Brain microvascular endothelial cell (primary cell): ENCODE data around the gene LASP1.
A peak's percentile ranks its signal among the peaks of the same experiment; 100 is the strongest.

Source experiments
- DNase-seq: peaks from one replicate; pipeline ENCODE4 v3.0.0-alpha.2; 2020
- H3K27ac ChIP-seq: fragments of 250-450 bp; sonication (Bioruptor Pico); 2 replicates; pipeline ENCODE4 v1.5.1; 2020; ENCODE audit warnings: mild to moderate bottlenecking, moderate library complexity
- H3K27me3 ChIP-seq: fragments of 250-450 bp; sonication (Bioruptor Pico); replicated peaks from 2 replicates; pipeline ENCODE4 v1.5.1; 2020; ENCODE audit warnings: mild to moderate bottlenecking
- H3K36me3 ChIP-seq: fragments of 250-450 bp; sonication (Bioruptor Pico); replicated peaks from 2 replicates; pipeline ENCODE4 v1.5.1; 2020; ENCODE audit warnings: mild to moderate bottlenecking
- H3K4me3 ChIP-seq: 2 replicates; pipeline ENCODE4 v1.5.1; 2011; ENCODE audit warnings: low read depth, mild to moderate bottlenecking, control low read depth, low read length, moderate library complexity
- in situ Hi-C: cut with HindIII; loops from 2 replicates; pipeline ENCODE4 v1.10.0; 2017; ENCODE audit warnings: low sequenced_read_pairs, low pct_ligation_motif_present
- TF ChIP-seq, protein P1 (sequence below): IDR thresholded peaks from 2 replicates; pipeline ENCODE4 v1.5.1; 2011; ENCODE audit warnings: low read depth, mild to moderate bottlenecking, moderate library complexity, low read length, control low read depth, inconsistent platforms; ENCODE audit errors: missing control alignments

The LASP1 gene

DNA sequence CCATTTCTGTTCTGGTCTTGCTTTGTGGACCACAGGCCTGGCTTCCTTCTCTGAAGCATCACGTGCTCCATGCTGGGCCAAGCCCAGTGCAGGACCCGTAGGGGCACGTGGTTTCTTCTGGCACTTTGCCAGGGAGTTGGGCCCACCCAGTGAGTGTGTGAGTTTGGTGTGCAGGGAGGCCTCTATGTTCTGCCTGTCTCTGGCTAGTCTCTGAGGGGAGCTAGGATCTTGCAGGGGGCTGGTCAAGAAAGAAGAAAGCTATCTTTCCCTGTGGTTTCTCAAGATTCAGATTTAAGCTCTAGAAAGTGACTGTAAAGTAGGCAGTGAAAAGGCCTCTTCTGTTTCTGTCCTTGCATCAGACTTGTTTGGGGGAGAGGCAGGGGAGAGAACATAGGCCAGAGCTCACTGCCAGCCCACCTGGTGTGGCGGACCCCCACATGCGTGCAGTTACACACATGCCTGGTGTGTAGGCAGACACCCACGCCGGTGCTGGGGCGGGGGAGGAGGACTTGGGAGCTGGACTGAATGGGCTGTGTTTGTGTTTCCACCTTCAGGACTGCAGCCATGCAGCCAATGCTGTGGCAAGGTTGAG, 11.8 kb downstream of the LASP1 start:
- Histone ChIP-seq H3K27me3 (no peaks in the 10 kb centered on the region), H3K27ac (no peak overlapping the region), H3K36me3 (peaks cover 56% of the 10 kb centered on the region), H3K4me3 (no peak overlapping the region)
- DNase-seq: peak; percentile 47
- in situ Hi-C loops: no loop called here
- TF ChIP-seq, protein P1, sequence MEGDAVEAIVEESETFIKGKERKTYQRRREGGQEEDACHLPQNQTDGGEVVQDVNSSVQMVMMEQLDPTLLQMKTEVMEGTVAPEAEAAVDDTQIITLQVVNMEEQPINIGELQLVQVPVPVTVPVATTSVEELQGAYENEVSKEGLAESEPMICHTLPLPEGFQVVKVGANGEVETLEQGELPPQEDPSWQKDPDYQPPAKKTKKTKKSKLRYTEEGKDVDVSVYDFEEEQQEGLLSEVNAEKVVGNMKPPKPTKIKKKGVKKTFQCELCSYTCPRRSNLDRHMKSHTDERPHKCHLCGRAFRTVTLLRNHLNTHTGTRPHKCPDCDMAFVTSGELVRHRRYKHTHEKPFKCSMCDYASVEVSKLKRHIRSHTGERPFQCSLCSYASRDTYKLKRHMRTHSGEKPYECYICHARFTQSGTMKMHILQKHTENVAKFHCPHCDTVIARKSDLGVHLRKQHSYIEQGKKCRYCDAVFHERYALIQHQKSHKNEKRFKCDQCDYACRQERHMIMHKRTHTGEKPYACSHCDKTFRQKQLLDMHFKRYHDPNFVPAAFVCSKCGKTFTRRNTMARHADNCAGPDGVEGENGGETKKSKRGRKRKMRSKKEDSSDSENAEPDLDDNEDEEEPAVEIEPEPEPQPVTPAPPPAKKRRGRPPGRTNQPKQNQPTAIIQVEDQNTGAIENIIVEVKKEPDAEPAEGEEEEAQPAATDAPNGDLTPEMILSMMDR: no peak

- DNase-seq: no peak
- no peaks in the 10 kb centered on the region for H3K27me3 ChIP-seq
- no peak overlapping the region for H3K4me3 ChIP-seq
- H3K27ac ChIP-seq: no peak overlapping the region
- peaks cover 65% of the 10 kb centered on the region for H3K36me3 ChIP-seq
- in situ Hi-C loops: no loop called here
- TF ChIP-seq, protein P1: no peak
Measured at GRCh38 chr17:38882870-38883269, 13.0 kb downstream of the LASP1 start.

DNA sequence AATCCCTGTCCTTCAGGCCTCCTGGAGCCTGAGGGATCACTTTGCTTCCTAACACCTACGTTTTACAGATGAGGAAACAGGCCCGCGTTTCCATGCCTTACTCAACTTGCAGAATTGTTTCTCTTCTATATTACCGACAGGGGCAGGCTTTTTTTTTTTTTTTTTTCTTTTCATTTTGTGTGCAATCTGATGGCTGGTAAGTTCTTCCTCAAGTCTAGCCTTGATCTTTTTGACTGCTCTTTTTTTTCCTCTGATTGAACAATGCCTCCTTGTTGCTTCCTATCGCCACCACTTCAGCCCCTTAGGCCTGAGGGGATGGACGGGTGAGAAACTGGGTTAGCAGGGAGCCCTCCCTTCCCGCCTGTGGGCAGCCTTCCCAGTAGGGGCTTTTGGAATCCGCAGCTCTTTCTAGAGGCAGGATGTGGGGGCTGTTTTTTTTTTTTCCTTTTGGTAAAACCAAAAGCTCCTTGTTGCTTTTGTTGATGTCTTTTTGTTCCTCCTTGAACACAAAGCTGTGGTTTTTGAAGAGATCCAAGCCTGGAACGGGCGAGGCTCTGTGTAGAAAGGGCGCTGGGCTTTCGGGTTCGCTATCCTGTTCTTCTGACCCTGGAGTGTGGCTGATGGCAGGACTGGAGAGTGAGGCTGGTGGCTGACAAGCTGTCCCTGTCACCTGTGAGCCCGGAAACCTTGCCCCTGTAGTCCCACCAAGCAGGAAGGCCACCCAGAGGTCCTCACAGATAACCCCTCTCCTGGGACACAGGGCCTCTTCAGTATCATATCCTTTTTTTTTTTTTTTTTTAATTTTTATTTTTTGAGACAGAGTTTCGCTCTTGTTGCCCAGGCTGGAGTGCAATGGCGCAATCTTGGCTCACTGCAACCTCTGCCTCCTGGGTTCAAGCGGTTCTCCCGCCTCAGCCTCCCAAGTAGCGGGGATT, 14.0 kb downstream of the LASP1 start:
- Histone ChIP-seq H3K27ac (no peak overlapping the region), H3K27me3 (no peaks in the 10 kb centered on the region), H3K4me3 (no peak overlapping the region), H3K36me3 (peaks cover 59% of the 10 kb centered on the region)
- TF ChIP-seq, protein P1: peak; percentile 24
- DNase-seq: no peak
- in situ Hi-C loops: no loop called here

- Histone ChIP-seq H3K36me3 (peaks cover 64% of the 10 kb centered on the region), H3K27ac (no peak overlapping the region)
Measured at GRCh38 chr17:38885044-38885727, 15.3 kb downstream of the LASP1 start.

GRCh38 chr17:38885728-38886642, 16.1 kb downstream of the LASP1 start:
- in situ Hi-C loops: no loop called here
- no peak overlapping the region for H3K4me3 ChIP-seq
- H3K36me3 ChIP-seq: peaks cover 64% of the 10 kb centered on the region
- peak; percentile 45 for DNase-seq
- TF ChIP-seq, protein P1: no peak
- no peaks in the 10 kb centered on the region for H3K27me3 ChIP-seq
- H3K27ac ChIP-seq: no peak overlapping the region

More at GRCh38 chr17:38885044-38885727, 15.3 kb downstream of the LASP1 start:
- in situ Hi-C loops: no loop called here
- H3K4me3 ChIP-seq: no peak overlapping the region
- DNase-seq: no peak
- TF ChIP-seq, protein P1: no peak
- no peaks in the 10 kb centered on the region for H3K27me3 ChIP-seq
